B cell (primary cell): ENCODE results near the gene RTN4RL1. TPM values are rescaled to one million over a fixed set of nuclear protein-coding genes. Genes with fewer than 3 reads are reported as not detected.

Source experiments
- ATAC-seq: fragments of 200-7000 bp; cut with Tn5 transposase; one replicate; pipeline ENCODE4 v1.10.0; 2021; ENCODE audit warnings: low read depth, mild to moderate bottlenecking, moderate number of reproducible peaks, moderate library complexity
- CTCF ChIA-PET: fragments of 350-600 bp; sonication (Branson Sonifier 250); formaldehyde crosslinking; loops from one replicate; lab custom pipeline; 2021; ENCODE audit warnings: antibody characterized with exemption, inconsistent platforms; lab: Charles Lee
- POLR2A ChIA-PET: fragments of 350-600 bp; sonication (Branson Sonifier 250); formaldehyde crosslinking; loops from one replicate; lab custom pipeline; 2021; ENCODE audit warnings: antibody characterized with exemption; lab: Charles Lee
- DNase-seq: peaks from one replicate; pipeline ENCODE4 v3.0.0; 2013
- H2AFZ ChIP-seq: 2 replicates; pipeline ENCODE4 v1.6.1; 2012; ENCODE audit warnings: mild to moderate bottlenecking, low read depth, low read length; ENCODE audit not compliant: insufficient read depth, poor library complexity, severe bottlenecking
- H3K27ac ChIP-seq, 2 donors: 1 replicate in 1 of 2; 2 replicates in 1 of 2; pipeline ENCODE4 v1.5.1; 2012 to 2013; ENCODE audit warnings: low read length in 2 of 2, mild to moderate bottlenecking in 2 of 2, moderate library complexity in 1 of 2
- H3K27me3 ChIP-seq, 4 experiments: fragments of 200-600 bp in 1 of 4; sonication (generic) in 1 of 4; replicated peaks in 1 of 4; 1 replicate in 2 of 4; 2 replicates in 2 of 4; pipeline versions ENCODE4 v1.6.1 to v1.7.0; 2013 to 2016; ENCODE audit warnings: low read length in 3 of 4, mild to moderate bottlenecking in 2 of 4, mixed read lengths in 1 of 4, moderate library complexity in 1 of 4; ENCODE audit not compliant: insufficient read depth in 4 of 4, control insufficient read depth in 3 of 4; ENCODE audit errors: control extremely low read depth in 1 of 4
- H3K36me3 ChIP-seq, 2 experiments: replicated peaks in 1 of 2; 1 replicate in 1 of 2; 2 replicates in 1 of 2; pipeline versions ENCODE4 v1.6.1 to v1.7.1; 2013; ENCODE audit warnings: low read length in 1 of 2; ENCODE audit not compliant: insufficient read depth in 2 of 2, control insufficient read depth in 1 of 2; ENCODE audit errors: control extremely low read depth in 1 of 2, extremely low read depth in 1 of 2
- H3K4me1 ChIP-seq, 2 donors: fragments of 200-600 bp in 1 of 2; sonication (generic) in 1 of 2; 1 replicate in 1 of 2; 2 replicates in 1 of 2; pipeline versions ENCODE4 v1.5.1 to v1.6.1; 2013 to 2017; ENCODE audit warnings: low read length in 2 of 2; ENCODE audit not compliant: control insufficient read depth in 2 of 2, insufficient read depth in 2 of 2
- H3K4me2 ChIP-seq: replicated peaks from 2 replicates; pipeline ENCODE3; 2012; ENCODE audit warnings: mild to moderate bottlenecking, low read depth, low read length; ENCODE audit not compliant: poor library complexity, severe bottlenecking
- H3K4me3 ChIP-seq, 5 experiments: fragments of 200-600 bp in 1 of 5; sonication (generic) in 1 of 5; 1 replicate in 3 of 5; 2 replicates in 2 of 5; pipeline versions ENCODE4 v1.5.1 to v1.7.0; 2011 to 2016; ENCODE audit warnings: low read length in 4 of 5, mild to moderate bottlenecking in 4 of 5, low read depth in 2 of 5, control low read depth in 1 of 5, moderate library complexity in 1 of 5; ENCODE audit not compliant: insufficient read depth in 1 of 5; ENCODE audit errors: control extremely low read depth in 1 of 5, extremely low read depth in 1 of 5
- H3K79me2 ChIP-seq: fragments of 200-600 bp; sonication (generic); one replicate; pipeline ENCODE4 v1.6.0; 2016; ENCODE audit warnings: low read length; ENCODE audit not compliant: control insufficient read depth, insufficient read depth
- H3K9ac ChIP-seq: fragments of 200-600 bp; sonication (generic); 2 replicates; pipeline ENCODE4 v1.6.1; 2017; ENCODE audit warnings: mild to moderate bottlenecking, low read length, moderate library complexity
- H3K9me3 ChIP-seq, 3 donors: one replicate each; pipeline versions ENCODE4 v1.6.1 to v1.7.1; 2013; ENCODE audit warnings: low read length in 2 of 3; ENCODE audit not compliant: control insufficient read depth in 2 of 3, insufficient read depth in 1 of 3; ENCODE audit errors: control extremely low read depth in 1 of 3
- H4K20me1 ChIP-seq: 2 replicates; pipeline ENCODE4 v1.6.0; 2012; ENCODE audit warnings: mild to moderate bottlenecking, low read length; ENCODE audit not compliant: insufficient read depth, control insufficient read depth, poor library complexity, severe bottlenecking
- H3K27ac Mint-ChIP-seq: one replicate; pipeline ENCODE4 v1.8.0; 2021; ENCODE audit warnings: mixed read lengths
- H3K27me3 Mint-ChIP-seq: one replicate; pipeline ENCODE4 v1.8.0; 2021; ENCODE audit warnings: mixed read lengths
- H3K4me1 Mint-ChIP-seq: one replicate; pipeline ENCODE4 v1.8.0; 2021; ENCODE audit warnings: mixed read lengths
- H3K4me3 Mint-ChIP-seq: one replicate; pipeline ENCODE4 v1.8.0; 2021; ENCODE audit warnings: mixed read lengths
- H3K9me3 Mint-ChIP-seq: one replicate; pipeline ENCODE4 v1.8.0; 2022; ENCODE audit warnings: mixed read lengths; ENCODE audit not compliant: insufficient read depth
- EZH2 ChIP-seq: IDR thresholded peaks from 2 replicates; pipeline ENCODE4 v1.6.1; 2012; ENCODE audit warnings: borderline replicate concordance, low read depth, mild to moderate bottlenecking, moderate library complexity, low read length; ENCODE audit not compliant: insufficient read depth, poor library complexity, severe bottlenecking
- WGBS: methylation state at CpG from one replicate; pipeline ENCODE4 v1.1.5; 2013; ENCODE audit warnings: missing lambda C conversion rate; ENCODE audit not compliant: insufficient coverage; 5-methylcytosine and 5-hydroxymethylcytosine counted together
- intact Hi-C: fragments of 100-400 bp; cut with micrococcal nuclease; formaldehyde crosslinking; loops from one replicate; pipeline ENCODE4 v1.10.0; 2022
- polyA plus RNA-seq: library from polyadenylated mRNA; depleted of rRNA; stranded (reverse); fragments of >200 nt; gene quantifications from 2 replicates; pipeline ENCODE4 v1.2.3, GENCODE V29; 2012
- total RNA-seq, 2 donors: library from RNA; stranded (reverse); fragments of 120-200 nt in 1 of 2; gene quantifications; 1 replicate in 1 of 2; 2 replicates in 1 of 2; pipeline versions ENCODE4 v1.2.3 to v1.2.4, GENCODE V29; 2013 to 2022
- TF ChIP-seq, protein P1 (sequence below): fragments of 200-600 bp; IDR thresholded peaks from one replicate; pipeline ENCODE4 v1.8.0; 2022; ENCODE audit warnings: antibody characterized with exemption, mild to moderate bottlenecking

The RTN4RL1 gene
- total and polyA plus RNA-seq, 2 donors (not counting 1 experiment from before 2014, with no cell fraction given) = 0.03 to 0.07 TPM

DNA sequence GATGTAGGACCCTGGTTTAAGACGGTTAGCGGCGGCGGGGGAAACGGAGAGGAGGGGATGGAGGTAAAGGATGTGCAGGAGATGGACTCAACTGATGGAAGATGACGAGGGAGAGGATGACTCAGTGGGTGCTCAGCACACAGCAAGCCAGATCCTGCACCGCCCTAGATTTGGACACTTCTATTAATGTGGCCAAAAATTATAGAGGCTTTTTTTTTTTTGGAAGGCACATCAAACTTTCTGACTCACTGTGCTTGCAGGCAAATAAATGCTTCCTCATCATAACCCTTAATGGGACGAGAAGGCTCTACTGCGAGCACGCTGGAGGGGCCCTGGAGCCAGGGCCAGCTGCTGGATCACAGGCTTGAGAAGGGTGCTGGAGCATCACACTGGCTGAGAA lies 36.0 kb downstream of the RTN4RL1 start:
- Histone ChIP-seq H3K27ac (no peak overlapping the region), H3K4me1 (no peaks in the 10 kb centered on the region), H3K27me3 (peaks cover 0 to 3% (median 0%) of the 10 kb centered on the region in 4 experiments), H3K9ac (no peak overlapping the region), H3K36me3 (no peaks in the 10 kb centered on the region), H3K4me2 (no peak overlapping the region), H3K4me3 (no peak overlapping the region), H3K9me3 (no peaks in the 10 kb centered on the region), H3K79me2 (no peaks in the 10 kb centered on the region), H4K20me1 (no peaks in the 10 kb centered on the region), H2AFZ (no peak overlapping the region)
- POLR2A ChIA-PET = no interaction called here
- Mint-ChIP-seq H3K4me3 (no peak overlapping the region), H3K9me3 (no peaks in the 10 kb centered on the region), H3K4me1 (no peaks in the 10 kb centered on the region), H3K27me3 (peaks cover 23% of the 10 kb centered on the region), H3K27ac (no peak overlapping the region)
- CTCF ChIA-PET = interaction anchor here (0.6 kb wide), 1 partner anchor 160 kb away, joined by 3 read pairs; no protein-coding TSS in a partner anchor
- no peak for DNase-seq
- WGBS = 98% methylated on average over 6 of the region's 10 CpGs
- ATAC-seq = no peak
- TF ChIP-seq, protein P1, sequence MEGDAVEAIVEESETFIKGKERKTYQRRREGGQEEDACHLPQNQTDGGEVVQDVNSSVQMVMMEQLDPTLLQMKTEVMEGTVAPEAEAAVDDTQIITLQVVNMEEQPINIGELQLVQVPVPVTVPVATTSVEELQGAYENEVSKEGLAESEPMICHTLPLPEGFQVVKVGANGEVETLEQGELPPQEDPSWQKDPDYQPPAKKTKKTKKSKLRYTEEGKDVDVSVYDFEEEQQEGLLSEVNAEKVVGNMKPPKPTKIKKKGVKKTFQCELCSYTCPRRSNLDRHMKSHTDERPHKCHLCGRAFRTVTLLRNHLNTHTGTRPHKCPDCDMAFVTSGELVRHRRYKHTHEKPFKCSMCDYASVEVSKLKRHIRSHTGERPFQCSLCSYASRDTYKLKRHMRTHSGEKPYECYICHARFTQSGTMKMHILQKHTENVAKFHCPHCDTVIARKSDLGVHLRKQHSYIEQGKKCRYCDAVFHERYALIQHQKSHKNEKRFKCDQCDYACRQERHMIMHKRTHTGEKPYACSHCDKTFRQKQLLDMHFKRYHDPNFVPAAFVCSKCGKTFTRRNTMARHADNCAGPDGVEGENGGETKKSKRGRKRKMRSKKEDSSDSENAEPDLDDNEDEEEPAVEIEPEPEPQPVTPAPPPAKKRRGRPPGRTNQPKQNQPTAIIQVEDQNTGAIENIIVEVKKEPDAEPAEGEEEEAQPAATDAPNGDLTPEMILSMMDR = no peak
- TF ChIP-seq EZH2 = no peak
- intact Hi-C loops = no loop called here

DNA sequence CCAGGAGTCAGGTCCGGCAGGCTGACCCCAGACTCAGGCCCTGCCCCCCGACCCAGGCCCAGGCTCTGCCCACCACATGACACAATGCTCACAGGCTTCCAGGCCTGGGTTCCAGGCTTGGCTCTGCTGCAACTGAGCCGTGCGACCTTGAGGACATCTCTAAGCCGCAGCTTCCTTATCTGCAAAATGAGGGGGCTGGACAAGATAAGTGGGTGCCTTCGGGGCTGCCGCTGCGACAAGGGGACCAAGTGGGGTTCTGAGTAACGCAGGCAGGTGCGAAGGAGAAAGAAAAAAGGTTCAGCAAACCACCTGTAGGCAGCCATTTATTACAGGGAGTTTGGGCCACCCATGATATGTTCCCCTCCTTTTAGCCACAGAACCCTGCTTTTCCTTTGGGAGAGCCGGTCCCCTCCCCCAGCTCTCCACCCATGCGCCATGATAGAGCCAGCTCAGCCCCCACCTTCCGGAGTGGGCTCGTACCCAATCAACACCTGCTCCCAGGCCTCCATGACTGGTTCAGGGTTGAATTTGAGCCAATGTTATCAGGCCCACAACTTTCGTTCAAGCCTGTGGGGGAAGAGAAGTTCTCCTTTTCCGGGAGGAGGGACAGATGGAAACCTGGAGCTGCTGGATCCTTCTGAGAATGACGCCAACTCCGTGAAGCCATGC lies 38.2 kb downstream of the RTN4RL1 start:
- WGBS = 96% methylated on average over 15 of the region's 18 CpGs
- H3K27me3 Mint-ChIP-seq = peaks cover 23% of the 10 kb centered on the region
- Histone ChIP-seq H3K9me3 (no peaks in the 10 kb centered on the region), H3K36me3 (no peaks in the 10 kb centered on the region), H3K4me1 (no peaks in the 10 kb centered on the region), H3K79me2 (no peaks in the 10 kb centered on the region), H3K27ac (no peak overlapping the region), H4K20me1 (no peaks in the 10 kb centered on the region), H3K9ac (no peak overlapping the region), H3K4me2 (no peak overlapping the region), H2AFZ (no peak overlapping the region), H3K4me3 (no peak overlapping the region), H3K27me3 (peaks cover 0 to 3% (median 0%) of the 10 kb centered on the region in 4 experiments)
- CTCF ChIA-PET = no interaction called here
- no peak overlapping the region for H3K4me3 Mint-ChIP-seq
- ATAC-seq (no peak), DNase-seq (no peak)
- intact Hi-C loops = no loop called here
- TF ChIP-seq EZH2 = no peak
- TF ChIP-seq, protein P1 = no peak
- POLR2A ChIA-PET = no interaction called here
- no peak overlapping the region for H3K27ac Mint-ChIP-seq
- H3K4me1 Mint-ChIP-seq = no peaks in the 10 kb centered on the region
- H3K9me3 Mint-ChIP-seq = no peaks in the 10 kb centered on the region
